ENCODE measurements around the gene XPC. TPM values are rescaled to one million over a fixed set of nuclear protein-coding genes. Genes with fewer than 3 reads are reported as not detected.

Gene XPC
- polyA plus RNA-seq, 3 donors = 13.4 to 22.0 (median 15.5) TPM

DNA sequence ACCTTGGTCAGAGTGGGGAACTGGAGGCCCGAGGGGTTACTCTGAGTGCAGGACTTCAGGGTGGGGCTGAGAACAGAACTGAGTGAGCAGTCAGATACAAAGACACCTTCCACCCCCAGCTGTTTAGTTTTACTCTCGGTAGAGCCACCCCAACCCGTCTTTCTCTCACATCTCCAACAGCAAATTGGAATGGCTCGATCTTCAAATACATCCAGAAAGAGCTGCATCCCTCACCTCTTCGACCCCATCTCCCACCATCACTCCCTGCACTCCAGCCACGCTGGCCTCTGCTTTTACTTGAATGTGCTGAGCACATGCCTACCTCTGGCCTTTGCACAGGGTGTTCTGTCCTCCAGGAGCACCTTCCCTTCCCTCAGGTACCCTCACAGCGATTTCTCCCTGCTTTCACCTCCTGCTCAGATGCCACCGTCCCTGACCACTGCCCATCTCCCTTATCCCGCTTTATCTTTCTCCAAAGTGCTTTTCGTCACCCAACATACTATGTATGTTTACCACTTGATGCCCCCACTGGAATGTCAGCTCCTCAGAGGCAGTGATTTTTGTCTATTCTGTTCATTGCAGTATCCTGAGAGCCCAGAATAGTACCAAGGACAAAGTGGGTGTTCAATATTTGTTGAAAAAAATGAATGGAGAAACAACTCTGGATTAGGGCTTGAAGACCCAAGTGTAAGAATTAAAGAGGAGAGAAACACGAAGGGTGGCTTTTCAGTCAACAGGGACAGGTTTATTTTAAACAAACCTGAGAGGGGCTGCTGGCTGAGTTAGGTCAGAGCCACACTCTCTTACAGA is 58.1 kb downstream of the XPC start:
- Histone ChIP-seq H3K27ac (ENCODE audit: low read depth in 1 of 2, low read length in 2 of 2) (no peak overlapping the region), H3K79me2 (ENCODE audit: insufficient read depth, low read length) (peaks cover 24% of the 10 kb centered on the region), H4K20me1 (ENCODE audit: insufficient read depth, low read length) (peaks cover 21% of the 10 kb centered on the region), H2AFZ (ENCODE audit: insufficient read depth, low read depth, low read length, poor library complexity, severe bottlenecking) (no peak overlapping the region), H3K4me2 (replicated peaks; ENCODE audit: extremely low read depth, low read length, poor library complexity, severe bottlenecking) (no peak overlapping the region), H3K36me3 (replicated peaks in 1 of 2; ENCODE audit: control insufficient read depth in 1 of 2, insufficient read depth in 2 of 2, low read length in 2 of 2) (peaks cover 22 to 58% of the 10 kb centered on the region in 2 donors), H3K9me3 (replicated peaks in 1 of 2; ENCODE audit: control insufficient read depth in 1 of 2, insufficient read depth in 1 of 2, low read length in 2 of 2) (no peaks in the 10 kb centered on the region), H3K4me3 (replicated peaks in 1 of 3; ENCODE audit: low read depth in 2 of 3, low read length in 3 of 3) (no peak overlapping the region), H3K4me1 (ENCODE audit: control insufficient read depth in 1 of 2, insufficient read depth in 2 of 2, low read length in 2 of 2) (peaks cover 8 to 14% of the 10 kb centered on the region in 2 donors), H3K27me3 (ENCODE audit: control insufficient read depth in 2 of 2, insufficient read depth in 2 of 2, low read length in 2 of 2) (no peaks in the 10 kb centered on the region), H3K9ac (ENCODE audit: insufficient read depth, low read length, poor library complexity, severe bottlenecking) (no peak overlapping the region)
- 93% methylated on average over 8 of the region's 11 CpGs for WGBS (ENCODE audit: insufficient coverage)
- Mint-ChIP-seq H3K27me3 (ENCODE audit: low read depth in 3 of 3) (peaks cover 0 to 3% (median 0%) of the 10 kb centered on the region in 3 donors), H3K4me1 (peaks cover 26% of the 10 kb centered on the region), H3K9me3 (peaks cover 0 to 2% (median 0%) of the 10 kb centered on the region in 7 donors), H3K27ac (peak overlapping the region in 3 of 7 donors; percentile 16 to 27 (median 25)), H3K36me3 (peaks cover 46 to 50% of the 10 kb centered on the region in 2 donors), H3K4me3 (no peak overlapping the region)
- no peak for DNase-seq
- TF ChIP-seq, protein P1, sequence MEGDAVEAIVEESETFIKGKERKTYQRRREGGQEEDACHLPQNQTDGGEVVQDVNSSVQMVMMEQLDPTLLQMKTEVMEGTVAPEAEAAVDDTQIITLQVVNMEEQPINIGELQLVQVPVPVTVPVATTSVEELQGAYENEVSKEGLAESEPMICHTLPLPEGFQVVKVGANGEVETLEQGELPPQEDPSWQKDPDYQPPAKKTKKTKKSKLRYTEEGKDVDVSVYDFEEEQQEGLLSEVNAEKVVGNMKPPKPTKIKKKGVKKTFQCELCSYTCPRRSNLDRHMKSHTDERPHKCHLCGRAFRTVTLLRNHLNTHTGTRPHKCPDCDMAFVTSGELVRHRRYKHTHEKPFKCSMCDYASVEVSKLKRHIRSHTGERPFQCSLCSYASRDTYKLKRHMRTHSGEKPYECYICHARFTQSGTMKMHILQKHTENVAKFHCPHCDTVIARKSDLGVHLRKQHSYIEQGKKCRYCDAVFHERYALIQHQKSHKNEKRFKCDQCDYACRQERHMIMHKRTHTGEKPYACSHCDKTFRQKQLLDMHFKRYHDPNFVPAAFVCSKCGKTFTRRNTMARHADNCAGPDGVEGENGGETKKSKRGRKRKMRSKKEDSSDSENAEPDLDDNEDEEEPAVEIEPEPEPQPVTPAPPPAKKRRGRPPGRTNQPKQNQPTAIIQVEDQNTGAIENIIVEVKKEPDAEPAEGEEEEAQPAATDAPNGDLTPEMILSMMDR (IDR thresholded peaks at IDR 0.05) = no peak
- intact Hi-C loops (cut with micrococcal nuclease) = loop anchor here (5.0 to 10.0 kb wide), 4 partner anchors 223 to 944 kb away; partner anchors contain the start of genes CCDC174 (in 1 of the 2) and MRPS25 (in 1 of the 2)

DNA sequence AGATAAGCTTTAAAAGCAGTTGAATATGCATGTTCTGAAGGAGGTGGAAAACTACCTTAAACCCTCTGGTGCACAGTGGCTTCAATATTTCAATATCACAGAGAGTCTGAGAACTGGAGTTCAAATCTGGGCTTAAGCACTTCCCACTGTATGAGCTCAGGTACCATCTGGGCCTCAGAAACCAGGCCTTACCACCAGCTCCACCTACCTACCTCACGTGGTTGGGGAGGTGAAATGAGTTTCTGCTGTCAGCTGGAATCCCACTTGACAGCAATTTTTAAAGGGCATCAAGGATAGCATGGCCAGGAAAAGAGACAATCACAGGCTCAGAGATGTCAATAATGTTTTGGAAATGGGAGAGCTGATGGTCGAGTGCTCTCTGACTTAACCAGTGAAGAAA is 58.8 kb downstream of the XPC start:
- Histone ChIP-seq H3K4me2 (replicated peaks; ENCODE audit: extremely low read depth, low read length, poor library complexity, severe bottlenecking) (no peak overlapping the region), H3K36me3 (replicated peaks in 1 of 2; ENCODE audit: control insufficient read depth in 1 of 2, insufficient read depth in 2 of 2, low read length in 2 of 2) (peaks cover 29 to 64% of the 10 kb centered on the region in 2 donors), H3K79me2 (ENCODE audit: insufficient read depth, low read length) (peaks cover 21% of the 10 kb centered on the region), H3K9ac (ENCODE audit: insufficient read depth, low read length, poor library complexity, severe bottlenecking) (no peak overlapping the region), H3K27ac (ENCODE audit: low read depth in 1 of 2, low read length in 2 of 2) (no peak overlapping the region), H3K4me1 (ENCODE audit: control insufficient read depth in 1 of 2, insufficient read depth in 2 of 2, low read length in 2 of 2) (peaks cover 8 to 12% of the 10 kb centered on the region in 2 donors), H3K9me3 (replicated peaks in 1 of 2; ENCODE audit: control insufficient read depth in 1 of 2, insufficient read depth in 1 of 2, low read length in 2 of 2) (no peaks in the 10 kb centered on the region), H3K4me3 (replicated peaks in 1 of 3; ENCODE audit: low read depth in 2 of 3, low read length in 3 of 3) (no peak overlapping the region), H3K27me3 (ENCODE audit: control insufficient read depth in 2 of 2, insufficient read depth in 2 of 2, low read length in 2 of 2) (no peaks in the 10 kb centered on the region), H4K20me1 (ENCODE audit: insufficient read depth, low read length) (peaks cover 18% of the 10 kb centered on the region), H2AFZ (ENCODE audit: insufficient read depth, low read depth, low read length, poor library complexity, severe bottlenecking) (no peak overlapping the region)
- H3K36me3 Mint-ChIP-seq = peaks cover 52 to 56% of the 10 kb centered on the region in 2 donors
- DNase-seq = no peak
- peaks cover 0 to 3% (median 0%) of the 10 kb centered on the region in 3 donors for H3K27me3 Mint-ChIP-seq (ENCODE audit: low read depth in 3 of 3)
- peaks cover 25% of the 10 kb centered on the region for H3K4me1 Mint-ChIP-seq
- intact Hi-C loops (cut with micrococcal nuclease) = loop anchor here (5.0 to 10.0 kb wide), 4 partner anchors 222 to 945 kb away; partner anchors contain the start of genes CCDC174 (in 1 of the 2) and MRPS25 (in 1 of the 2)
- no peak overlapping the region for H3K4me3 Mint-ChIP-seq
- peak overlapping the region in 2 of 7 donors; percentile 16 to 27 for H3K27ac Mint-ChIP-seq
- TF ChIP-seq, protein P1 (IDR thresholded peaks at IDR 0.05) = no peak
- H3K9me3 Mint-ChIP-seq = peaks cover 0 to 2% (median 0%) of the 10 kb centered on the region in 7 donors
- WGBS (ENCODE audit: insufficient coverage) = no CpG with 5 or more reads among the region's 2 CpGs

Data from CD14-positive monocyte (primary cell).